ENCODE data around the gene TOB1. TPM values are rescaled to one million over a fixed set of nuclear protein-coding genes. Genes with fewer than 3 reads are reported as not detected.

The TOB1 gene
- total and polyA plus RNA-seq, 10 donors = 6.3 to 42.3 (median 23.1) TPM

GRCh38 chr17:50840311-50840851 lies 25.8 kb downstream of the TOB1 start:
- intact Hi-C loops (cut with DNase I; ENCODE audit: low total_unique reads) = loop anchor here (2.0 to 10.0 kb wide), 2 partner anchors 58 to 296 kb away; partner anchors contain the start of gene SPATA20
- 87 to 92% (median 91%) methylated on average over 21 to 29 of the region's 29 CpGs for WGBS, 5 donors
- peaks cover 0 to 8% (median 0%) of the 10 kb centered on the region in 7 donors for H3K27me3 ChIP-seq (replicated peaks in 1 of 7)
- H3K4me1 ChIP-seq = peaks cover 0 to 6% (median 2%) of the 10 kb centered on the region in 6 donors
- no peak overlapping the region for H3K27ac ChIP-seq
- no peaks in the 10 kb centered on the region for H3K36me3 ChIP-seq
- TF ChIP-seq CTCF (IDR thresholded peaks at IDR 0.05 in 8 of 11, conservative IDR thresholded peaks at IDR 0.05 in 3 of 11) (no peak), POLR2AphosphoS5 (IDR thresholded peaks at IDR 0.05) (no peak), POLR2A (IDR thresholded peaks at IDR 0.05) (no peak)
- no peak overlapping the region for H3K4me3 ChIP-seq
- H3K9me3 ChIP-seq = no peaks in the 10 kb centered on the region
- DNase-seq = no peak

GRCh38 chr17:50839591-50840310 lies 26.4 kb downstream of the TOB1 start:
- 88 to 98% (median 93%) methylated on average over 9 to 29 of the region's 29 CpGs for WGBS, 5 donors
- intact Hi-C loops (cut with DNase I; ENCODE audit: low total_unique reads) = loop anchor here (2.0 to 10.0 kb wide), 2 partner anchors 57 to 295 kb away; partner anchors contain the start of gene SPATA20
- TF ChIP-seq POLR2A (IDR thresholded peaks at IDR 0.05) (no peak), CTCF (IDR thresholded peaks at IDR 0.05 in 8 of 11, conservative IDR thresholded peaks at IDR 0.05 in 3 of 11) (no peak), POLR2AphosphoS5 (IDR thresholded peaks at IDR 0.05) (no peak)

GRCh38 chr17:50837980-50838954 lies 27.9 kb downstream of the TOB1 start:
- H3K27me3 ChIP-seq (replicated peaks in 1 of 7) = peaks cover 0 to 26% (median 0%) of the 10 kb centered on the region in 7 donors
- peaks cover 0 to 6% (median 3%) of the 10 kb centered on the region in 6 donors for H3K4me1 ChIP-seq
- TF ChIP-seq POLR2A (IDR thresholded peaks at IDR 0.05) = no peak
- no peak for TF ChIP-seq POLR2AphosphoS5 (IDR thresholded peaks at IDR 0.05)
- TF ChIP-seq CTCF (IDR thresholded peaks at IDR 0.05 in 8 of 11, conservative IDR thresholded peaks at IDR 0.05 in 3 of 11) = no peak
- no peak for DNase-seq
- no peak overlapping the region for H3K27ac ChIP-seq
- no peak overlapping the region for H3K4me3 ChIP-seq
- intact Hi-C loops (cut with DNase I; ENCODE audit: low total_unique reads) = no loop called here
- H3K36me3 ChIP-seq = no peaks in the 10 kb centered on the region
- H3K9me3 ChIP-seq = no peaks in the 10 kb centered on the region
- 74 to 86% (median 84%) methylated on average over 19 to 21 of the region's 21 CpGs for WGBS, 5 donors

More at GRCh38 chr17:50839591-50840310, 26.4 kb downstream of the TOB1 start:
- Histone ChIP-seq H3K27me3 (replicated peaks in 1 of 7) (peaks cover 0 to 14% (median 0%) of the 10 kb centered on the region in 7 donors), H3K27ac (no peak overlapping the region), H3K36me3 (no peaks in the 10 kb centered on the region), H3K4me1 (peaks cover 0 to 6% (median 3%) of the 10 kb centered on the region in 6 donors), H3K4me3 (no peak overlapping the region), H3K9me3 (no peaks in the 10 kb centered on the region)
- no peak for DNase-seq

All from spleen (tissue), 11 donors.